Inflammatory macrophage (primary cell): ENCODE measurements around the gene MYBPC3.

Experiments
- DNase-seq, 2 donors: peaks; one replicate each; pipeline ENCODE4 v3.0.0-alpha.2; 2020 to 2022
- total RNA-seq, 18 experiments: gene quantifications; one replicate each; lab custom pipeline; 2026; ENCODE audit warnings: mixed read lengths in 6 of 18, inconsistent platforms in 2 of 18; lab: John Stamatoyannopoulos, UW

Gene MYBPC3
- total RNA-seq, result 1.4 to 6.8 (median 4.2) reads per million in 18 experiments

DNA sequence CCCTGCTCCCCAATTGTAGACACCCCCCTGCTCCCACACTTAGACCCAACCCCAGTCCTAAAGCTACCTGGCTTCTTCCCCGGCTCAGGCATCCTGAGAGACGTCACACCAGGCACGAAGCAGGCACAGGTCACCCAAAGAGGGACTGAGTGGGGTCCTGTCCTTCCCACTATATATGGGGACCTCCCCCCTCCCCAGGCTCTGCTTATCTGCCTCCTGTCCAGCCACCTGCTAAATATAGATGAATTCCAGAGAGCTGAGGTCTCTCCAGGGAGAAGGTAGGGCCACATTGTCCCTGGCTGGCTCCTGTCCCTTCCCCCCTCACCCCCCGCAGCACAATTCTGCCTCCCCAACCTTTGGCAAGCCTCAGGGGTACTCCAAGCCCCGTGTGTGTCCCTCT is at the start of gene MYBPC3:
TSS of gene MYBPC3 (minus strand) at position 147 of the 400 bp plus-strand sequence. CDS start at position 92, 55 bp downstream.
- DNase-seq, result no peak

DNA sequence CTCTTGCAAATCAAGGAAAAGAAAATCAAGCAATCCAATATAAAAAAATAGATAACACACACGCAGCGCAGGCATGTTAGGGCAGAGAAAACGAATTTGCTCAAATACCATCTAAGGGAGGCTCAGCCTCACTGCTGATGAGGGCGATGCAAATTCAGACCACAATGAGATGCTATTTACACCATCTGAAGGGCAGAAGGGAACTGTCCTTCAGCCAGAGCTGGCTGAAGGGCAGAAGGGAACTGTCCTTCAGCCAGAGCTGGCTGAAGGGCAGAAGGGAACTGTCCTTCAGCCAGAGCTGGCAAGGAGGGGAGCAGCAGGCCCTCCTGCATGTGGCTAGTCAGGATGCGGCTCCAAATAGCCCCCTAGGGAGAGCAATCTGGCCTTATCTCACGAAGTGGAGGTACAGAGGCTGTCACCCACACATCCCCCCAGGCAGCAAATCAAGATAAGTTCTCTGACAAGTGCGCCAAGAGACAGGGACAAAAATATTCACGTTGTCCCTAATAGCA is 48.3 kb upstream of the MYBPC3 start:
- DNase-seq, result no peak

DNA sequence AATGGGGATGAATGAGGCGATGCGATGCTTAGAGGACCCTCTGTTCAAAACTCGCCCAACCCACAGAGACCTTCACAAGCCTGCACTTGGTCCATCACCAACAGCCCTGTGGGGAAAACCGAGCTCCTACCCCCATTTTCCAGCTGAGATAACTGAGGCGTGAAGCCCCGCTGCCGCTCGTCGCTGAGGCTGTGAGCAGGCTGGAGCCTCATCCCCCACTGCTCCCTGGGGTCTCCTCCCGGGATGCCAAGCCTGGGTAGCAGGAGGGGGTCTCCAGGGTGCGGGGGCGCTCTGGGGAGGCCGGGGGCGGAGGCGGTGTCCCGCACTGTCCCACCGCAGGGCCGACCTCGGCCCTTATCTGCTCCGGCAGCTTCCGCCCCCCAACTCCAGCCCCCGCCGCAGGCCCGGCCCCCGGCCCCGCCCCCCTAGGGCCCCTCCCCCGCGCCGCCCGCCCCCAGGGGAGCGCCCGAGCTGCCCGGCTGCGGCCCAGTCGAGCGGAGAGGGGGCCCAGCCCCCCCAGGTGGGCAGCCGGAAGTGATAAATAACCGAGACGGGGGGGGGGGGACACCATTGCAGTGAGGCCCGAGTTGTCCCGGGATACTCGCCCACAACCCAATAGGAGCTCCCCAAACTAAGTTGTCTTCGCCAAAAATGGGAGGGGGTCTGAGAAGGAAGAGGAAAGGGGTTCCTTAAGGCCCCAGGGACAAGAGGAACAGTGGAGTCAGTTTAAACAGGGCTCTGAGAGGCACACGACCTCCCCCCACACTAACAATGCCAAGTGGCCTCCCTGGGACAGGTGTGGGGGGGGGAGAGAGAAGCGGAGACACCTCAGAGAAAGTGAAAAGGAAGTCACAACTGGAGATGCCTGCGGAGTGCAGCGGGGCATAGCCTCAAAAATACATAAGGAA is 47.6 kb upstream of the MYBPC3 start:
- DNase-seq, result no peak

DNA sequence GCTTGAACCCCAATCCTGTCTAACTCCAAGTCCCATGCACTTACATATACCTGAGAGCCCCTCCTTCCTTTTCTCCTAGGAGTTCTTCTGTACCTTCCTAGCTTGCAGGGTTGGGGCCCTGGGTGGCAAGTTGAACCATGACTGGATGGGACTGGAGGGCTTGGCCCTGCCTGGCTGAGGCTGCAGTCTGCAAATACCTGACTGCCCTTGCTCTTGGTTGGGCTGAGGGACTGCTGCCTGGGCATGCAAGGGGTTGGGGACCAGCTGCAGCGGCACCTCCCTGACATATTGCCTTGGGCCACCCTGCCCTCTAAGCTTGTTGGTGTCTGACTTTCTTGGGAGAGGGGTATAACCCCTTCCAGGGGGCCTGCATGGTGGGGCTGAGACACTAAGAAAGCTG is 46.0 kb upstream of the MYBPC3 start:
- DNase-seq, result no peak

DNA sequence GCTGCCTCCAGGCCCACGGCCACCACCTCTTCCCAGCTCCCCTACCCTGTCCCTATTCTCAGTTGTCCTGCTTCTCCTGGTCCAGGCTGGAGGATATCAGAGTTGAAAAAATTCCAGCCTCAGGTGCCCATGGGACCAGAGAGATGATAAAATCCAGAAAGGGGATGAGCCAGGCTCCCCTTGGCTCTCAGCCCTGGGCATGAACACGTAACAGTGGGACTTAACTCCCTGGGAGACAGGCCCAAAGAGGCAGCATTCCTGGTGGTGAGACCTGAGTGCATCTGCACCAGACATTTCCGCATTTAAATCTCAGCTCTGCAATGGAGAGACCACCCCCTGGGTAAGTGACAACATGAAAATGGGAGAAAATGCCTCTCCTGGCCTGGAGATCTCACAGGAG is 45.5 kb upstream of the MYBPC3 start:
- no peak for DNase-seq

DNA sequence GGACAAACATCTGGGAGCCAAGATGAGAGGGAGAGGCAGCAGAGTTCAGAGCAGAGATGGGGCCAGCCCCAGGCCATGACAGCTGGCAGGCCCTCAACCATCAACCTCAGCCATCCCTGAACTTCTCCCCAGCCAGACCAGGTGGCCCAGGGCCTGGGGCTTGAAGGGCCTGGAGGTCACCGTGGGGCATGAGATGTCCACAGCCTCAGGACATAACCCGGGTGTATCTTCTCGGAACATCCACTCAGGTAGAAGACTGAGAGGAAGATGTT is 43.5 kb upstream of the MYBPC3 start:
- DNase-seq, result no peak

DNA sequence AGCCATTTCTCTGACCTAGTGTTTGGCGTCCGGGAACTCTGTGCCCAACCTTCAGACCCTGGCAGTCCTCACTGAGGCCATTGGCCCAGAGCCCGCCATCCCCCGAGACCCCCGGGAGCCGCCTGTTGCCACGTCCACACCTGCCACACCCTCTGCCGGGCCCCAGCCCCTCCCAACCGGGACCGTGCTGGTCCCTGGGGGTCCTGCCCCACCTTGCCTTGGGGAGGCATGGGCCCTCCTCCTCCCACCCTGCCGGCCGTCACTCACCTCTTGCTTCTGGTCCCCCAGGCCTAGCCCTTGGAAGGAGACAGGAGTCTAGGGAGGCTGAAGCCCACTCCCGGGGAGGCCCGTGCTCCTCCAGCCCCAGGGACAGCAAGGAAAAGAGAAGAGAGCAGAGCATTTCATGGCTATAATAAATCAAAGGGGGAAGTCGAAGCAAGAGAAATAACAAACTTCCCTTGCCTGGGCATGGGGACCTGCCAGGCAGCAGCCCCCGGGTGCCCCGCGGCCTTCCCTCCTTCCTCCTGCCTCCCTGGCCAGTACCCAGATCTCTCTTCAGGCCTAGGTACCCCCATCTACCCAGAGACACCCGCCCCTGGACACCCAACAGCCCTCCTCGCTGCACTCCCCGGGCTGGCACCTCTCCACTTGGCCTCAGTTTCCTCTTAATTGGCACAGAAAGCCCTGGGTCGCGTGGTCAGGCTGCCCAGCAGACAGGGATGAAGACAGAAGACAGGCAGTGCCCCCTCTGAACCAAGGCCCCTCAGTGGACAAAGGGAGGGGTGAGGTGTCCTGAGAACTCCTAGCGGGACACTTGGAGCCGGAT is 42.9 kb upstream of the MYBPC3 start:
- DNase-seq, result peak; percentile 41 to 50

DNA sequence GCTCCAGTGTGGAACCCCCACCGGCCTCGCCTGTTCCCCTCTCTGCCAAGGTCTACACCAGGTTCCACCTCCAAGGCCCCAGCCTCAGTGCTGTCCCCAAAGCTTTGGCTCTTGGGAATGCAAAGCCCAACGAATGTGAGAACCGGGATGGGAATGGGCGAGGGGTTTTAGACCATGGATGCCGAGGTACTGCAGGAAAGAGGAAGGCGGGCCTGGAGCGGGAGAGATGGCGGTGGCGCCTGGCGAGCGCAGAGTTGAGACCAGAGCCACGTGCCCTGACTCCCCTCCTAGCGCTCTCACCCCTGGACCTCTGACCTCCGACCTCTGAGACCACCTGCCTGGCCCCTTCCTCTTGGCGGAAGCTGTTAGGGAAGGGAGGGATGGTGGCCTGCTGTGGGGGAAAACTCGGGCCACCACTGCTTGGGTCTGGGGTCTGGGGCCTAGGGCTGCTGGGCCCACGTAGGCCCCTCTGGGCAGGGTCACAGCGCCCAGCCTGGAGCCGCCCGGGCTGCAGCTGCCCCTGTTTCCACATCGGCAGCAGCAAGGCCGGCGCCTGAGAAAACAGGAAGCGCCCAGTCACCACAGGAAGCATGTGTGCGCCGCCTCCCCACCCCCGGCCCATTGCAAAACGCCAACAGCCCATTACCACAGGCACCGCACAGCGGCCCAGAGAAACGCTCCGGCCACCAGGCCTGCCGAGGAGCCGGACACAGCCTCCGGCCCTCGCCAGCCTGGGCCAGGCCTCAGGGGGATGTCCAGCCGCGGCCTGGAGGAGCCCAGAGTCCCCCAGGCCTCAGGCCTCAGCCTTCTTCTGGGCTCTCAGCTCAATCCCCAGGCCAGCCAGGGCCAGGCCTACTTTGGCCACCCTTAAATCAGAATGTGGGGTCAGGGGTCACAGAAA is 42.1 kb upstream of the MYBPC3 start:
- peak; percentile 95 for DNase-seq

DNA sequence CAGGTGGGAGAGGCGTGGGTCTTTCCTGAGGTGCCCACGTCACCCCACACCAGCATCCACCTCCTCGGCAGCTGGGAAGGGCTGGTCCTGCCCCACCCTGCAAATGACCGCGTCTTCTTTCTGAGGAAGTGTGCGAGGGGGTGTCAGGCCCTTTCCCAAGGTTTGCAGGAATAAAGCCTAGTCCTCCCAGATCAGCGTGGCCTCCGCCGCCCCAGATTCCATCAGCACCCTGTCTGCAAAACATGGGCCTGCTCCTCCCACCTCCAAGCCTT is 41.5 kb upstream of the MYBPC3 start:
- peak; percentile 80 to 95 for DNase-seq

DNA sequence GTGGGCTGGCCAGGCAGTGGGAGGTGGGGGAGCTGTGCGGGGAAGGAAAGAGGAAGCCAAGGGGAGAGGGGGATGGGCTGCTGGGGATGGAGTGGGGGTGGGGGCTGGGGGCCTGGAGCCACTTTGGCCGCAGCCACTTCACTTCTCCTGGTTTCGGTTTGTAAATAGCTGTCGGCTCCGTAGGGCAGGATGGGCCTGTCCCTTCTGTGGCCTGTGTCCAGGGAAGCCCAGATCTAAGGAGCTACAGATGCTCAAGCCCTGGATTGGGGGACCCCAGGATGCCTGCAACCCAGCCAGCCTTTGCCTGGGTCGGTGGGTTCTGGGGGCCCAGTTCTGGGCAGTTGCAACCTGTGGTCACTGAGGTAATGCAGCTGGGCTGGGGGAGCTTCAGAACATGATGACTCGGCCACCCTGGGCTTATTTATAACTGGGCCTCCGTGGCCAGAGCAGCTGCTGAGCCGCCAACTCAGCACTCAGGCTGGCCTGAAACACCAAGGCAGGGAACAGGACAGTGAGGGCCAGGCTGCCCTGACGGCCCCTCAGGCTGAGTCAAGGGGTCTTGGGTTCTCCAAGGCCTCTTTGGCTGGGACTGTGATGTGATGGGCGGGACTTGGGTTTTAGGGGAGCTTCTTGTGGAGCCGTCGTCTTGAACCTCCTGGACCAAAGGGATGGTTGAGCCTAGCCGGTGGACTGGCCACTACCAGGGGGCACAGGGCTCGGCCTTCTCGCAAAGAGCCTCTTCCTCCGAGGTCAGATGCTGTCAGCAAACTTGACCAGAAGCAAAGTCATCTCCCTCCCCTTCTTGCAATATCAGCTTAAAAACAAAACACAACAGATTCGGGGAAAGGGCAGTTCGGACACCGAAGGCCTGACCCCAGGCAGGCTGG is 40.9 kb upstream of the MYBPC3 start:
- DNase-seq, result peak; percentile 52 to 78

DNA sequence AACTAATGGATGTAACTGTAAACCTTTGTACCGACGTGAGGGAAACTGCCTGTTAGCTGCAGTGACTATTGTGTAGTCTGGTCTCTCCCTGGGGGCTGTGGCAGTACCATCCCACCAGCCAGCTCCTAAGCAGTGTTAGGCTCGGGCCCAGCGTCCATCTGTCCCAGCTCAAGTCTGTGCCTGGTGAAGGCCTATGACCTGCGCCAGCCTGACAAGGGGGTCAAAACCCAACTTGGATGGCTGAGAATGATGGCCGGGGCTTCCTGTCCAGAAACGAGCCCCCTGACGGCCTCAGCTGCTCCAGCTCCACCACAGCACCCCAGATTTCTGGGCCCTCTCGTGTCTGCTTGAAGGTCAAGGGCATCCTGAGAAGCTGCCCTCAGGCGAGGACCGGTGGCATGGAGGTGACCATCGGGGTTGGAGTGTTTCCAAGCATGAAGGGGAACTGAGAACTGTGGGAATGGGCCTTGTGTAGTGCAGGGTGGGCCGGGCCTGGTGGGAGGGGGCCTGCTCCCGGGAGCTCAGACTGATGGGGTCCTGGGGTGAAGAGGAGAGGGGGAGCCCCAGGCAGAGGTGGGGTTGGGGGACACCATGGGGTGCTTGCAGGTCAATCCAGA is 40.2 kb upstream of the MYBPC3 start:
- peak in 1 of 2 donors; percentile 61 for DNase-seq

DNA sequence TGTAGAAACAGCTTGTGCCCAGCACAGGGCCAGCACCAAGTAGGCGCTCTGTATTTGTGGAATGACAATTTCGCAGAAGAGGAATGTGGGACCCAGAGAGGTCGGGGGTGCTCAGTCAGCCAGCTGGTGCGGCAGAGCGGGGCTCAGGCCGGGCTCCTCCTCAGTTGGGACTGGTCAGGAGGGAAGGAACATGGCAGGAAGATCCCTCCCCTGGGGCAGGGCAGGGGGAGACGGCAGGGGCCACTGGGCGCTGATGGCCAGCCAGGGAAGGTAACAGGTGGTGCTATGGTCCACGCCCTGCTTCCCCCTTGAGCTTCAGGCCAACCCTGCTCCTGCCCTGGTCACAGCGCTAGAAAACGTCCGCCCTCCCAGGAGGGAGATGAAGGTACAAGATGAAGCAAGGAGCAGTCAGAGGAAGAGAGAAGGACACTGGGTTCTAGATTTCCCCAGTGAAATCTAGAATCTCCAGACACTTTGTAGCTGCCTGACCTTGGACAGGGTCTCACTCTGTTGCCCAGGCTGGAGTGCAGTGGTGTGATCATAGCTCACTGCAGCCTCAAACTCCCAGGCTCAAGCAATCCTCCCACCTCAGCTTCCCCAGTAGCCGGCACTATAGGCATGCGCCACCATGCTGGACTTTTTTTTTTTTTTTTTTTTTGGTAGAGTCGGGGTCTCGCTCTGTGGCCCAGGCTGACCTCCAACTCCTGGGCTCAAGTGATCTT is 39.4 kb upstream of the MYBPC3 start:
- no peak for DNase-seq

DNA sequence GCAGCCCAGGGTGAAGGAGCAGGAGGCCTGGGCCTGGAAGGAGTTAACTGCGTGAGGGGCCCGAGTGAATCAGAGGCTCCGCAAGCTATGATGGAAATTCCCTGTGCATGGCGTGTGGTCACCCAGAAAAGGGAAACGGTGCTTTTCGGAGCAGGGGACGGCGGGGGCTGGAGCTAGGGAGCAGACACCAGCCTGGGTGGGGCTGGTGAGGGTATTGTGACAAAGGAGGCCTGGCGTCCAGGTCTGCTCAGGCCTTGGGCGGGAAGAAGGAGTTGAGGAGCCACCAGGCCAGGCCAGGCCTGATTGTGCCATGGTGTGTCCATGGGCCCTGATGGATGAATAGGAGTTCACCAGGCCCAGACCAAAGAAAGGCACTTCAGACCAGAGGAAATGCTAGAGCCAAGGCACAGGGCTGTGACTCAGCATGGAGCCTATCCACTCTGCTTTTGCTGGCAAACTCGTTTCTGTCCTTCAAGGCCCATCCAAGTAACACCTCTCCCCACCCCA is 38.6 kb upstream of the MYBPC3 start:
- peak; percentile 93 to 96 for DNase-seq

DNA sequence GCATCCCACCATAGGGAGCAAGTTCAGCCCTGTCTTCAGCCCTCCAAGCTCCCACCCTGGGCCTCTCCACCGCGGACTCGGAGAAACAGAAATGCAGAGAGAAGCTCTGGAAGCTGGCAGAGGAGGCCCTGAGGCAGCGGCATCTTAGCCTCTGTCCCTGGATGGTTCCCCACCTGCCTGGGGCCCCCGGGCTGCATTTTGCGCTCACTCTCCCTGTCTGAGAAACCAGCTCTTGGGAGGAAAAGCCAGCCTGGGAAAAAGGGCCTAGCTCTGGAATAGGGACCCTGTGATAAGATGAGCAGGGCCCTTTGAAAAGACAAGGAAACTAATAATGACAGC is 37.9 kb upstream of the MYBPC3 start:
- DNase-seq, result no peak

DNA sequence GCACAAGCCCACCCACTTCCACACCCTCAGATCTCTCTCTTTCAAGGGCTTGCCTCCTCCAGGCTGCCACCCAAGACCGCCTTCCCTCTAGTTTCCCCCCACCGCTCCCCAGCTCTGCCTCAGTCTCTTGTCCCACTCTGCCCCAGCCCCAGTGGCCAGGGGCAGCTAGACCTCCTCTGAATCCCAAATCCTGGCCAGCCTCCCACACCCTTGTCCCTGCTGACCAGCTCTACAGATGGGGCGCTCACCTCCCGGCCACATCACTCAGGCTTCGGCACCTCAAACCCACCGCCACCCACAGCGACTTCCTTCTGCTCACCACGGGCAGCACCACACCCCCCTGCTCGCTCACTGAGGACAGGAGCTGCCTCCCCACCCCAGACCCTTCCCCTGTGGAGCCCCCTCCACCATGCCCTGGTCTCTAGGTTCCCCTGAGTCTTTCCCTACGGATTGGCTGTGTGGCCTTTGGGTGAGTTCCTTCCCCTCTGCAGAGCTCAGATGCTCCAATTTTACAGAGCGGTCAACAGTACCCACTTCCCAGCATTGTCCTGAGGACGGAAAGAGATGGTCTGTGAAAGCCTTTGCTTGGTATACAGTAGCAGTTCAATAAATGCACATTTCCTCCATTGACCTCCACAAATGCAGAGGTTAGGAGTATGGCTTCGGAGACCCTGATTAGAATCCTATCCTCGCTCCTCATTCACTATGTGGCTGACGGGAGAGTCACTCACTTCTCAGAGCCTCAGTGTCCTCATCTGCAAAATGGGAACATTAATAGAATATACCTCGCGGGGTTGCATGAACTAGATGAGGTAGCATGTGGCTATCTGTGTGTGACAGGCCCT is 37.3 kb upstream of the MYBPC3 start:
- DNase-seq, result peak in 1 of 2 donors; percentile 54

DNA sequence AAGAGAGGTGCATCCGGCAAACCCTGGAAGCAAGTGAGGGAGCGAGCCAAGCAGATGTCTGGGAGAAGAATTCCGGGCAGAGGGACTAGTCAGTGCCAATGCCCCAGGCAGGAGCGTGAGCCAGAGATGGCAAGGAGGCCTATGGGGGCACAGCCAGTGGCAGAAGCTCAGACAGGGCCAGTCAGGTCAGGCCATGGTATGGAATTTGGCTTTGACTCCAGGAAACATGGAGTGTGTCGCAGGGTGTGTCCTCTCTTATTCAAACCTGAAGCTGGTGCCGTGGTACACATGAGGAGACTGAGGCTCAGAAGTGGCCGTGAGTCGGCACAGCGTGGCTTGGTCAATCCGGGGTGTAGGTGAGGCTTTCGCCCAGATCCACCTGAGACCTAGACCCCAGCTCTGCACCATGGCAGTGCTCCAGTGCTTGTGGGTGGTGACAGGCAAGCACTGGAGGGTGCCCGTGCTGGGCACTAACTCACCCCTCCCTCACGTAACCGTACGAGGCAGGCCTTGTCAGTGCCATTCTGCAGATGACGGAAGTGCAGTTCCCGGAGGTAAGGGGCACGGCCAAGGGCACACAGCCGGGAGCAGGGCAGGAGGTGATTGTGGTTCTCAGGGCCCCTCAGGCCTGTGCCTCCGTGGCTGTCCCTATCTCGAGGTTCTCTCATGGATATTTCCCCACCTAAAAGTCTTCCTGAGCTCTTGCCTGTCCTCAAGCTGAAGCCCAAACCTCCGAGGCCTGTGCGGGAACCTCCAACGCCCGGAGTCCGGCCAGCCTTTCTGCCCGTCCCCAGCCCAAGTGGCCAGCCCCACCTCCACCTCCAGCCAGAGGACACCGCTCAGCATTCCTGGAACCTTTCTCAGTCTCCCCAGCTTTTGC is 36.4 kb upstream of the MYBPC3 start:
- no peak for DNase-seq

DNA sequence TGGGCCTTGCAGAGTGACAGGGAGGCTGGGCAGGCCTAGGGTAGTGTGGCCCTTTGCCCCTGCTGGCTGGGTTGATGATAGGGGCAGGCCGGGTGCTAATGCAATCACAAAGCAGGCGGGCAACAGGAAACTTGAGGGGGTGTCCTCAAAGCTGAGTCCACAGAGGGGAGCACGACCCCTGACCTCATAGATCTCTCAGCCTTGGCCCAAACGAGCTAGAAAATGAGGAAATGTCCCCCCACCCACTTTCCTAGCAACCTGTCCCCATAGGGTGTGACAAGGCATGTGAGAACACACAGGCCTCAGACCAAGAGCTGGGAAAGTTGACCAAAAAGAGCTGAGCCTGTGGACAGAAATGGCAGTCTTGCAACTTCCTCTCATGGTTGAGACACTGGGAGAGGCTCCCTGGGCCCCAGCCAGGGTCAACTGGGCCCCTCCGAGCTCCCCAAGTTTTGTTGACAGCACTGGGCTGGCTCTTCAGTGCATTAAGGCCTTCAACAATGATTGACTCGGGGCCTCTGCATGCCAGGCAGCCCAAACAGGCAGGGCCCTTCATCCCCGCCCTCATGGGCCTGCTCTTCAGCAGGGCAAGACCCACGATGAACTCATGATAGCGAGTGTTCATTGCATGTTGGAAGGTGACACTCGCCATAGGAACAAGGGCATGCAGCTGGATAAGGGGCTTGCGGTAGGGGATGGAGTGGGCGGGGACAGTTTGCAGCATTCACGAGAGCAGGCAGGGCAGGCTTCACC is 35.6 kb upstream of the MYBPC3 start:
- DNase-seq, result peak; percentile 99

DNA sequence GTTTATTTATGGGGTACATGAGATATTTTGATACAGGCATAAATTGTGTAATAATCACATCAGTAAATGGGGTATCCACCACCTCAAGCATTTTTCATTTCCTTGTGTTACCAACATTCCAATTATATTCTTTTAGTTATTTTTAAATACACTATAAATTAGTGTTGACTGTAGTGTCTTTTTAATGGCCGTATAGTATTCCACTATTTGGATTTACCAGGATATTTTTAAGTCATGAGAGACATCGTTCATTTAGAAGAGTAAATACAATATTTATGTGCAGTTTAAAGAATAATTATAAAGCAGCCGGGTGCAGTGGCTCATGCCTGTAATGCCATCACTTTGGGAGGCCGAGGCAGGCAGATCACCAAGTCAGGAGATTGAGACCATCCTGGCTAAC is 32.0 kb upstream of the MYBPC3 start:
- DNase-seq, result no peak
